NCI-H446 (cell line): ENCODE data around the gene RIN3.

Experiments used
- DNase-seq, 2 experiments: peaks; one replicate each; lab custom pipeline; 2025; lab: John Stamatoyannopoulos, UW

Gene RIN3

GRCh38 chr14:92690171-92691011 lies 176.8 kb downstream of the RIN3 start:
- DNase-seq: peak in 1 of 2 experiments; percentile 51

DNA sequence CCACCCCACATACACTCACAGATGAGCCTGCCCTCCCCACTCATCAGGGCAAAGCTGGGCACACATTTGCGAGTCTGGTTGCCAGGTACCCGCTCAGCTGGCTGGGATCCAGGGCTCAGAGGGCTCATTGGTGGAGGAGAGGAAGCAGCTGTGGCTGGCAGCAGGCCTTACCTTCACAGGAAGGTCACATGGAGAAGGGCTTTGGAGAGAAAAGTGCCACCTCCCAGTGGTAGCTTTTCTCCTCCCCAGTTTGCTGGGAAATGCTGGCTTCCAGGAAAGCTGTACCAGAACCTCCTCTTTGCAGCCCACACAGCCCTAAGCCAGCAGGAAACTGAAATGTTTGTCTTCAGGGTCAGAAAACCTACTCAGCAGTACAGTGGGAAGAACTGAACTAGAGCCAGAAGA lies 179.2 kb downstream of the RIN3 start:
- peak; percentile 20 to 66 for DNase-seq

GRCh38 chr14:92693998-92694795 lies 180.6 kb downstream of the RIN3 start:
- DNase-seq: no peak

DNA sequence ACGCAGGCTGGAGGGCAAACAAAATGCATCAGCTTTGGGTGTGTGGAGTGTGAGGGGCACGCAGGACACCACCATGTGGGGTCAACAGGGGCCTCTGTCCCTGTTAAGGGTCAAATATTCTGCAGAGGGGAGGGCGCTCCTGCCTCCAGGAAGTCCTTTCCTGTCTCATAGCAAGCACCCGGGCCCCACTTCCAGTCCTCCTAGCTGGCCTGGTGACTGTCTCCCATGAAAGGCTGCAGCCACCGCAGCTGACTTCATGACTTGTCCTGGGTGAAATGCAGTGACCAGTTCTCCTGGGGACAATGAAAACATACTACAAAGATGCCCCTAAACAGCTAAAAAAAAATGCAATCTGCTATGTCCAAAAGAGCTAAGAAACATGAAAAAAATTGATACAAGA lies 181.2 kb downstream of the RIN3 start:
- DNase-seq: no peak

DNA sequence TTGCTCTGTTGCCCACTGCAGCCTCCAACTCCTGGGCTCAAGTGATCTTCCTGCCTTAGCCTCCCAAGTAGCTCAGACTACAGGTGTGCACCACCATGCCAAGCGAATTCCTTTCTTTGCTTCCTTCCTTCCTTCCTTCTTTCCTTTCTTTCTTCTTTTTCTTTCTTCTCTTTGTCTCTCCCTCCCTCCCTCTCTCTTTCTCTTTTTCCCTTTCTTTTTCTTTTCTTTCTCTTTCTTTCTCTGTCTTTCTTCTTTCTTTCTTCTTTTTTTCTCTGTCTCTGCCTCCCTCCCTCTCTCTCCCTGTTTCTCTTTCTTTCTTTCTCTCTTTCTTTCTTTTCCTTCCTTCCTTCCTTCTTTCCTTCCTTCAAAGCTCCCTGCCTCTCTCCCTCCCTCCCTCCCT lies 182.0 kb downstream of the RIN3 start:
- no peak for DNase-seq

GRCh38 chr14:92696366-92696765 lies 182.8 kb downstream of the RIN3 start:
- no peak for DNase-seq

DNA sequence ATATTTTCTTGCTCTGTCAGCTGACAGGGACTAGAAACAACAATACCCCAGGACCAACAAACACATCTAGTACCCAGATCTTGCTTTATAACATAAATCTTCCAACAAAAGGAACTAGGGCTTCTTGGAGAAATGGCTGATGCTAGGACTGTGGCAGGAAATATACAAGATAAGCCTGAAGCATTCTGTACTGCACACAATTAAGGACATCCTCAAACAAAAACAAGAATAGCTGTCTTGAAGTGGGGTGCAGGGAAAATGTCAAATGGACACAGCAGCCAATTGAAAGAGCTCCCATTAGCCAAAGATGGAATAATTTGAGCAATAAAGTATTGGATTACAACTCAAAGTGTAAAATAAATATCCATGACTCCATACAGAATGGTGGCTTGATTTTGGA lies 184.8 kb downstream of the RIN3 start:
- DNase-seq: no peak

- DNase-seq: no peak
Observed at GRCh38 chr14:92701826-92702225, 188.2 kb downstream of the RIN3 start.

DNA sequence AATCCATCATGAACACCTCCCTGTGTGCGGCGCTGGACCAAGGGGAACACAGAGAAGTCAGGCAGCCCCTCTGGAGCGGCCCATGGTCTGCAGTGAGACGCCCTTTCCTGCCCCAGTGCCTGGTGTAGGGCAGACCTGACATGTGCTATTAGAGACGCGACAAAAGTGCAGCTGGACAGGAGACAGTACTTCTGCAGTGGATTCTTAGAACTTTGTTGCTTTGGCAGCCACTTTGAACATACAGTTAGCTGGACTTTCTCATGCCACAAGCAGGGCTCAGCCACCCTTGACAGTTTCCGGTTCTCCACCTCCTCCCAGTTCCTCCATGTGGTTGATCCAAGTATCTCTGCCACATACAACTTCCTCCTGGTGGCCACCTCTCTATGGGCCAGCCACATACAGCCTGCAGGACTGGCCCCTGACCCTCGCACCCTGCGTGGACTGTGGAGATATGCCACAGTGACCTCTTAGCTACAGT lies 188.9 kb downstream of the RIN3 start:
- DNase-seq: no peak

DNA sequence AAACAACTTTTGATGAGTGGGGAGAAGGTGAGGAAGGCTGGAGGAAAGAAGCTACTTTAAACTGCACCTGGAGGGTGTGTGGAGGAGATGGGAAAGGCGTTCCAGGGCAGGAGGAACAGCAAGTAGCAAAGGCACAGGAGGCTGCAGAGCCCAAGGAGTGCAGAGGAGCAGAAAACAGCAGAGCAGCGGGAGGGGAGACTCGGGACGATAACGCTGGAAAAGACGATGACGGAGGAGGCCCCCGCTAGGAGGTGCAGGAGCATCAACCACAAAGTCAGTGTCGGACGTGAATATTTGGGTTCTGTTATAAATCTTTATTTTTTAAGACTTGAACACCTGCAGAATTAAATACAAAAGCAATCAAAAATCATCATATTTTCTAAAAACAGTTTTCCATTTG lies 189.9 kb downstream of the RIN3 start:
- DNase-seq: no peak

- DNase-seq: no peak
Observed at GRCh38 chr14:92704036-92704804, 190.6 kb downstream of the RIN3 start.

GRCh38 chr14:92704821-92705220 lies 191.2 kb downstream of the RIN3 start:
- no peak for DNase-seq

- DNase-seq: no peak
Observed at GRCh38 chr14:92706386-92706785, 192.8 kb downstream of the RIN3 start.

- DNase-seq: no peak
Observed at GRCh38 chr14:92709340-92710000, 195.9 kb downstream of the RIN3 start.

DNA sequence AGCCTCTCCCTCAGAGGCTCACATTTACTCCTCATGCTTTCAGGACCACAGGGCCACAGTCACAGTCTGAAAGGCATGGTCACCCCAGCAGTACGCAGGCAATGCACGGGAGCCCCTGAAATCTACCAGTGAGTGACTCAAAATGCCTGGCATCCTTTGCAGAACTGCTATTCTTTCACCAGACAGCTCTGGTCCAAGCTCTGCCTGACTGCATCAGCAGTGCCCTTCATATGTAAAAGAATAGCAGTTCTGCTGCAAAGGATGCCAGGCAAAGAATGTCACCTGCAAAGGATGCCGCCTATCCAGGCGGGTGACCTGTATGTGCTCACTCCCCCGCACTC lies 196.4 kb downstream of the RIN3 start:
- no peak for DNase-seq

DNA sequence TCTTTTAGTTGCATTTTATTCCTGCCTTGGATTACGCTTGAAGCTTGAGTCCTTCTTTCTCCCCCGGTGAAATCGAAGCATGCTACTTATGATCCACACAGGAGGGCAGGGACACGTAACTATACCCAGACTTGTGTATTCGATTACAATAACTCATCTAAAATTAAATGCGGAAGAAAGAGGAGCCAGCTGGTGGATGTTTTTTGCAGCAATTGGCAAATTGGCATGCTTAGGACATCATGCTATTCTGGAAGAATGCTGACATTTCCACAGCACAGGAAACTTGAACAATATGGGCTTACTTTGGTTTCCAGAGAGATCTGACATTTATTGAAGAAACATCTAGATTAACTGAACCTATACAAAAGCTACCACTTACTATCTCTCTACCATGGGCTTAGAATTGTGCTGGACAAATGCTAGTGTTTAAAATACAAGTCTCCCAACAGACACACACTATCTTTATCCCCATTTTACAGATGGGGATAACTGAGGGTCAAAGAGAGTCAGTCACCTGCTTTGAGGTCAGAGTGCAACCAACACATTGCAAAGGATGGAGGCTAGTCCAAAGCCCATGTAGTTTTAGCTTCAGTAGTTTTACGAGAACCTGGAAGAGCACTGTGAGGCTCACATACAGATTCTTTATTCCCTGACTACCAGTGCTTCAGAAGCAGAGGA lies 198.5 kb downstream of the RIN3 start:
- no peak for DNase-seq

DNA sequence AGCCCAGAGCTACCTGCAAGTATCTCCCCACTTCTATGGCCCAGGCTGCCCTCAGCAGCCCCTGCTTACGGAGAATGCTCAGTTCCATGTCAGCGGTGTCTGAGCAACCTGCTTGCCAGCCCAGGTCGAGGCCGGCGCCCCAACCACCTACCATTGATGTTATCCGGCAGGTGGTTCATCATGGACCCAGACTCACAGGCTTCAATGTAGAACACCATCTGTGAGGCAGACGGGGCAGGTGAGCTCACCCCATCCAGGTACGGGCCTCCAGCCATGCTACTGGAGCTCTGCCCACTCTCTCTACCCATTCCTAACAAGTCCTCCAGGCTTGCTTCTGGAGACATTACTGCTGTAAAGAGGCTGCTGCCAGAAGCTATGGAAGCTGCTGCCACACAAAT lies 199.1 kb downstream of the RIN3 start:
- DNase-seq: no peak

GRCh38 chr14:92714739-92715307 lies 201.2 kb downstream of the RIN3 start:
- DNase-seq: peak; percentile 47 to 65

GRCh38 chr14:92716131-92716530 lies 202.6 kb downstream of the RIN3 start:
- DNase-seq: no peak

GRCh38 chr14:92717571-92718042 lies 204.0 kb downstream of the RIN3 start:
- no peak for DNase-seq

DNA sequence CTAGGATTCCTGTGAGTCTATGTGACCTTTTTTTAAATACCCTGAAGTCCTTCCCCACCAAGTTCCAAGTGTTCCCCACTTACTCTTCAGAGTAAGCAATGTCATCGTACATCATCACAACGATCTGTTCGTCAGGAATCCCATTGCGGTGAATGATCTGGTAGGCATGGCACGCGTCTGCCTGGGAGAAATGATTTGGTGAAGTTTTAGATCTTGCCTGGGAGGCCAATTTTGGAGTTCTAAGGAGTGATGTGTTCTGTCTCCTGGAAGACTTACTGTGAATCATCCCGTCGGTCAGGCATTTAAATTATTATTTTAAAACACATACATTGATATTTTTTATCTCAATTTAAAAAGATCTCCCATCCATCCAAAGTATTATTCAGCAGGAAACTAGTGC lies 205.1 kb downstream of the RIN3 start:
- DNase-seq: no peak
